Measurements from ENCODE around the gene ACTN4. TPM values are rescaled to one million over a fixed set of nuclear protein-coding genes. Genes with fewer than 3 reads are reported as not detected.
"Not testable (repeated sequence)": the region's sequence is repeated elsewhere in the genome, so short reads cannot be mapped to it uniquely, and the experiment has no call there.

ACTN4 gene
- total and polyA plus RNA-seq, 4 experiments from 2014 or later = 4.0 to 155 (median 87.9) TPM

- no peaks in the 10 kb centered on the region for H3K27me3 ChIP-seq (ENCODE audit: insufficient read depth, low read length)
- Mint-ChIP-seq H3K36me3 (no peaks in the 10 kb centered on the region), H3K4me3 (no peak overlapping the region), H3K27me3 (no peaks in the 10 kb centered on the region), H3K27ac (no peak overlapping the region), H3K4me1 (peaks cover 7 to 19% (median 15%) of the 10 kb centered on the region in 4 donors), H3K9me3 (no peaks in the 10 kb centered on the region)
- no peak overlapping the region for H3K4me3 ChIP-seq (ENCODE audit: low read length in 2 of 2)
- no peak for DNase-seq
- H3K27ac ChIP-seq (ENCODE audit: low read depth, low read length) = no peak overlapping the region
- no peaks in the 10 kb centered on the region for H3K9me3 ChIP-seq (ENCODE audit: control insufficient read depth in 1 of 2, low read length in 2 of 2)
- ChIA-PET POLR2A (ENCODE audit: partially characterized antibody) (no interaction called here), CTCF (ENCODE audit: partially characterized antibody) (interaction anchor here (0.6 kb wide), 1 partner anchor 203 kb away, joined by 3 read pairs; no protein-coding TSS in a partner anchor)
- H3K4me1 ChIP-seq (ENCODE audit: insufficient read depth, low read length) = peaks cover 24% of the 10 kb centered on the region
- intact Hi-C loops (cut with micrococcal nuclease) = no loop called here
- no peaks in the 10 kb centered on the region for H3K36me3 ChIP-seq (ENCODE audit: insufficient read depth, low read length)
These were observed 95.5 kb downstream of the ACTN4 start for GRCh38 chr19:38742906-38743305.

- Mint-ChIP-seq H3K9me3 (no peaks in the 10 kb centered on the region), H3K36me3 (no peaks in the 10 kb centered on the region), H3K4me3 (peak overlapping the region in 1 of 8 donors; percentile 26), H3K4me1 (peaks cover 6 to 14% (median 11%) of the 10 kb centered on the region in 4 donors), H3K27me3 (no peaks in the 10 kb centered on the region), H3K27ac (peak overlapping the region in 1 of 7 donors; percentile 22)
- H3K27ac ChIP-seq (ENCODE audit: low read depth, low read length) = no peak overlapping the region
- ChIA-PET POLR2A (ENCODE audit: partially characterized antibody) (interaction anchor here (1.0 to 1.3 kb wide), 3 partner anchors 9 to 187 kb away, joined by 3 to 4 read pairs (median 3); partner anchors contain the start of genes MRPS12 and SARS2), CTCF (ENCODE audit: partially characterized antibody) (no interaction called here)
- H3K4me3 ChIP-seq (ENCODE audit: low read length in 2 of 2) = no peak overlapping the region
- no peak for DNase-seq
- peaks cover 17% of the 10 kb centered on the region for H3K4me1 ChIP-seq (ENCODE audit: insufficient read depth, low read length)
- H3K36me3 ChIP-seq (ENCODE audit: insufficient read depth, low read length) = no peaks in the 10 kb centered on the region
- no peaks in the 10 kb centered on the region for H3K9me3 ChIP-seq (ENCODE audit: control insufficient read depth in 1 of 2, low read length in 2 of 2)
- intact Hi-C loops (cut with micrococcal nuclease) = no loop called here
- H3K27me3 ChIP-seq (ENCODE audit: insufficient read depth, low read length) = no peaks in the 10 kb centered on the region
These were observed 96.2 kb downstream of the ACTN4 start for GRCh38 chr19:38743394-38744297.

GRCh38 chr19:38744298-38744681 lies 96.8 kb downstream of the ACTN4 start, which contains the start of gene CAPN12:
TSS of gene CAPN12 (minus strand) at chr19:38744474. CDS start at chr19:38744165, 309 bp downstream.
- peak within 1 kb of the TSS in 1 of 8 donors; percentile 26 for H3K4me3 Mint-ChIP-seq
- no peaks in the 10 kb centered on the region for H3K36me3 Mint-ChIP-seq
- ChIA-PET POLR2A (ENCODE audit: partially characterized antibody) (interaction anchor here (1.0 to 1.3 kb wide), 3 partner anchors 9 to 186 kb away, joined by 3 to 4 read pairs (median 3); partner anchors contain the start of genes MRPS12 and SARS2), CTCF (ENCODE audit: partially characterized antibody) (no interaction called here)
- H3K27me3 Mint-ChIP-seq = no peaks in the 10 kb centered on the region
- Histone ChIP-seq H3K9me3 (ENCODE audit: control insufficient read depth in 1 of 2, low read length in 2 of 2) (no peaks in the 10 kb centered on the region), H3K4me1 (ENCODE audit: insufficient read depth, low read length) (peaks cover 10% of the 10 kb centered on the region), H3K27ac (ENCODE audit: low read depth, low read length) (no peak within 1 kb of the TSS), H3K27me3 (ENCODE audit: insufficient read depth, low read length) (no peaks in the 10 kb centered on the region), H3K4me3 (ENCODE audit: low read length in 2 of 2) (no peak within 1 kb of the TSS), H3K36me3 (ENCODE audit: insufficient read depth, low read length) (no peaks in the 10 kb centered on the region)
- intact Hi-C loops (cut with micrococcal nuclease) = no loop called here
- H3K27ac Mint-ChIP-seq = peak within 1 kb of the TSS in 1 of 7 donors; percentile 22
- no peak for DNase-seq
- no peaks in the 10 kb centered on the region for H3K9me3 Mint-ChIP-seq
- H3K4me1 Mint-ChIP-seq = peaks cover 5 to 9% (median 7%) of the 10 kb centered on the region in 4 donors

GRCh38 chr19:38744874-38745273 lies 97.4 kb downstream of the ACTN4 start:
- intact Hi-C loops (cut with micrococcal nuclease) = no loop called here
- no peaks in the 10 kb centered on the region for H3K9me3 Mint-ChIP-seq
- POLR2A ChIA-PET (ENCODE audit: partially characterized antibody) = interaction anchor here (1.3 kb wide), 2 partner anchors 10 to 104 kb away, joined by 3 to 4 read pairs; no protein-coding TSS in a partner anchor
- CTCF ChIA-PET (ENCODE audit: partially characterized antibody) = no interaction called here
- Histone ChIP-seq H3K36me3 (ENCODE audit: insufficient read depth, low read length) (no peaks in the 10 kb centered on the region), H3K4me3 (ENCODE audit: low read length in 2 of 2) (no peak overlapping the region), H3K27me3 (ENCODE audit: insufficient read depth, low read length) (no peaks in the 10 kb centered on the region), H3K27ac (ENCODE audit: low read depth, low read length) (no peak overlapping the region), H3K4me1 (ENCODE audit: insufficient read depth, low read length) (peaks cover 4% of the 10 kb centered on the region), H3K9me3 (ENCODE audit: control insufficient read depth in 1 of 2, low read length in 2 of 2) (no peaks in the 10 kb centered on the region)
- H3K27ac Mint-ChIP-seq = no peak overlapping the region
- H3K4me1 Mint-ChIP-seq = peaks cover 0 to 4% (median 3%) of the 10 kb centered on the region in 4 donors
- no peaks in the 10 kb centered on the region for H3K36me3 Mint-ChIP-seq
- DNase-seq = no peak
- no peaks in the 10 kb centered on the region for H3K27me3 Mint-ChIP-seq
- no peak overlapping the region for H3K4me3 Mint-ChIP-seq

GRCh38 chr19:38745316-38745715 lies 97.9 kb downstream of the ACTN4 start:
- no peak for DNase-seq
- no peaks in the 10 kb centered on the region for H3K4me1 ChIP-seq (ENCODE audit: insufficient read depth, low read length)
- no peaks in the 10 kb centered on the region for H3K36me3 ChIP-seq (ENCODE audit: insufficient read depth, low read length)
- intact Hi-C loops (cut with micrococcal nuclease) = no loop called here
- no peaks in the 10 kb centered on the region for H3K9me3 ChIP-seq (ENCODE audit: control insufficient read depth in 1 of 2, low read length in 2 of 2)
- ChIA-PET CTCF (ENCODE audit: partially characterized antibody) (no interaction called here), POLR2A (ENCODE audit: partially characterized antibody) (interaction anchor here (1.3 kb wide), 1 partner anchor 10 kb away, joined by 3 read pairs; no protein-coding TSS in a partner anchor)
- Mint-ChIP-seq H3K9me3 (no peaks in the 10 kb centered on the region), H3K4me3 (no peak overlapping the region), H3K27ac (no peak overlapping the region), H3K27me3 (no peaks in the 10 kb centered on the region), H3K36me3 (no peaks in the 10 kb centered on the region), H3K4me1 (peaks cover 0 to 3% (median 0%) of the 10 kb centered on the region in 4 donors)
- no peak overlapping the region for H3K27ac ChIP-seq (ENCODE audit: low read depth, low read length)
- H3K4me3 ChIP-seq (ENCODE audit: low read length in 2 of 2) = no peak overlapping the region
- H3K27me3 ChIP-seq (ENCODE audit: insufficient read depth, low read length) = no peaks in the 10 kb centered on the region

GRCh38 chr19:38753783-38754182 lies 106.3 kb downstream of the ACTN4 start:
- H3K4me3 ChIP-seq (ENCODE audit: low read length in 2 of 2); H3K36me3 ChIP-seq (ENCODE audit: insufficient read depth, low read length); H3K4me1 ChIP-seq (ENCODE audit: insufficient read depth, low read length); H3K9me3 Mint-ChIP-seq; H3K4me3 Mint-ChIP-seq; POLR2A ChIA-PET (ENCODE audit: partially characterized antibody); CTCF ChIA-PET (ENCODE audit: partially characterized antibody); DNase-seq; H3K27me3 ChIP-seq (ENCODE audit: insufficient read depth, low read length); H3K27ac Mint-ChIP-seq; H3K27ac ChIP-seq (ENCODE audit: low read depth, low read length); H3K36me3 Mint-ChIP-seq; H3K9me3 ChIP-seq (ENCODE audit: control insufficient read depth in 1 of 2, low read length in 2 of 2); intact Hi-C loops (cut with micrococcal nuclease); H3K4me1 Mint-ChIP-seq; H3K27me3 Mint-ChIP-seq: not testable (repeated sequence)

GRCh38 chr19:38754196-38754595 lies 106.7 kb downstream of the ACTN4 start:
- H3K9me3 ChIP-seq (ENCODE audit: control insufficient read depth in 1 of 2, low read length in 2 of 2); H3K4me3 Mint-ChIP-seq; H3K27me3 ChIP-seq (ENCODE audit: insufficient read depth, low read length); H3K27ac ChIP-seq (ENCODE audit: low read depth, low read length); H3K36me3 ChIP-seq (ENCODE audit: insufficient read depth, low read length); H3K27ac Mint-ChIP-seq; CTCF ChIA-PET (ENCODE audit: partially characterized antibody); H3K4me1 ChIP-seq (ENCODE audit: insufficient read depth, low read length); H3K4me1 Mint-ChIP-seq; POLR2A ChIA-PET (ENCODE audit: partially characterized antibody); H3K36me3 Mint-ChIP-seq; H3K27me3 Mint-ChIP-seq; H3K9me3 Mint-ChIP-seq; DNase-seq; H3K4me3 ChIP-seq (ENCODE audit: low read length in 2 of 2); intact Hi-C loops (cut with micrococcal nuclease): not testable (repeated sequence)

Measured in CD4-positive, alpha-beta memory T cell (primary cell).